Stimulated activated CD8-positive, alpha-beta memory T cell treated with anti-CD3 and anti-CD28 coated beads, Interleukin-4, amount 100 ng/mL, for 4 hours (primary cell): ENCODE results near the gene CLN5.
A peak's percentile ranks its signal among the peaks of the same experiment; 100 is the strongest.
"Not testable (repeated sequence)": the region's sequence is repeated elsewhere in the genome, so short reads cannot be mapped to it uniquely, and the experiment has no call there.

Experiments used
- DNase-seq, 2 donors: peaks; one replicate each; pipeline ENCODE4 v3.0.0-alpha.2; 2020; ENCODE audit warnings: low read depth in 2 of 2, low spot score in 1 of 2

Gene CLN5

GRCh38 chr13:76975863-76976262 lies 16.0 kb upstream of the CLN5 start:
- DNase-seq: no peak

DNA sequence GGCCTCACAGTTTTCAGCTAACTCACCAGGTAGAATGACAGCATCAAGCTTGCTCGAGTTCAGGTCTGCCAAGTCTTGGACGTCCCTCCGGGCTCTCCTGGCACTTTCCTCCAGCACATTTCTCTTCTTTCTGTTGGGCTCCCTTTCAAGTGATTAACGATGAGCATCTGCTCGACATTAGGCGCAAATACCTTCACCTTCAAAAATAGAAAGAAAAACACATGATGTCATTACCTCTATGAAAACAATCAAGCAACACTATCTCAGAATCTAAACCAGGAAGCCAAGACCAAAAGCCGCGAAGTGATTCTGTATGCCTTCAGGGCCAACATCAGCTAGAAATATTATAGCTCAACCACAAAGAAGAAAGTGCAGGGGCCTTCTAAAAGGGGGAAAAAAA lies 15.4 kb upstream of the CLN5 start:
- no peak for DNase-seq

- DNase-seq: no peak
Observed at GRCh38 chr13:76976929-76977328, 15.0 kb upstream of the CLN5 start.

GRCh38 chr13:76980075-76980718 lies 11.7 kb upstream of the CLN5 start:
- peak; percentile 59 to 80 for DNase-seq

DNA sequence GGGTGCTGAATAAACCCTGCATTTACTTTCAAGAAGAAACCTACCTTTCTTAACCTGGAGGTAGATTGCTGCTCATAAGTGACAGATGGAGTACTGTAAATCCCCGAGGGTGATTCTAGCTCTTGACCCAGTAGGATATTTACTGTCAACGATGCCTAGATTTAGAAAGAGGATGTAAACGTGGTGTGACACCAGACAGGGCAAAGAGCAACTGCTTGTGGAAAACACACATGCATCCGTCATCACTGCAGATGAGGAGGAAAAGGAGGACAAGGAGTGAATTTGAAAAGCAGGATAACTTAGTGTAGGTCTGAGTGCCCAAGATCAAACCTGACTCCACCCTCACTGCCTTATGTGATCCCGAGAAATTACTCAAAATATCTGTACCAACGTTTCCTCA lies 9.8 kb upstream of the CLN5 start:
- no peak for DNase-seq

DNA sequence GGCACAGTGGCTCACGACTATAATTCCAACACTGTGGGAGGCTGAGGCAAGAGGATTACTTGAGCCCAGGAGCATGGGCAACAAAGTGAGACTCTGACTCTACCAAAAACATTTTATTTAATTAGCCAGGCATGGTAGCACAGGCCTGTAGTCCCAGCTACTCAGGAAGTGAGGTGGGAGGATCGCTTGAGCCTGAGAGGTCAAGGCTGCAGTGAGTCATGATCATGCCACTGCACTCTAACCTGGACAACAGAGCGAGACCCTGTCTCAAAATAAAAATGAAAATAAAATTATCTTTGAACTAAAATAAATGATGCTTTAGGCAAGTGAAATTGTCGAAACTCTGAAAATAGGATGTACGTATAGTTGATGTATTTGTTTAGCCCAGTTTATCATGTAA lies 8.2 kb upstream of the CLN5 start:
- DNase-seq: no peak

DNA sequence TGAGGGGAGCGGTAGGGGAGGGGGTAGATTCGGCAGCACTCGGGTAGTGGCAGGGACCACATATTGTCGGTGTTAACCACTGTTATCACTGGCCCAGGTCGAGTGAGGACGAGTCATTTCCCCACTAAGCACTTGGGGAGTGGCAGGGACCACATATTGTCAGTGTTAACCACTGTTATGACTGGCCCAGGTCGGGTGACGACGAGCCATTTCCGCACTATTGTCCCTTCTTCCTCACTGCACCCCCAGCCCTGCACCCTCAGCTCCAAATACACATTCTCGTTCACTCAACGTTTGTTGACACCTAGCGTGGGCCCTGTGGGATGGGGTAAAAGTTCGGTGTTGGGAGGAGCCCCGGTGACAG lies 467 bp upstream of the CLN5 start:
- peak; percentile 48 to 63 for DNase-seq

DNA sequence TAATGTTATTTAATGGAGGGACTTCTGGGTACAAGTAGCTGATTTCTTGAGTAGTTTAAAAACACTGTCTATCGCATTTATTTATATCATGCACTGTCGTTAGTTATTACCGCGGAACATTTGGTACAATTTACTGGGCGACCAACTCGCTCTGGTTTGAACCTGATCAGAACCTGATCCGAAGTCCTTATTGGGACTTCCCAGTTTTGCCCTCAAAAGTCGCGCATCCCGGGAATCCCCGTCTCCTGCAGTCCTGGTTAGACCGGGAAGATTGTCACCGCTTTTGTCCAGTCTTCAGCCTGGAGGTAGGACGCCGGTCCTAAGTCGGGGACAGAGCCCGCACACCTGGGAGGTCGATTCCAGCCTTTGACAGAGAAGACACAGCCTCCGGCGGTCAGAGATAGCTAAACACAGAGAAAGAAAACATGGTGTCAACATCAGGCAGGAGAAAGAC lies 694 bp downstream of the CLN5 start:
- DNase-seq: no peak

- no peak for DNase-seq
Observed at GRCh38 chr13:76993021-76993420, 1.1 kb downstream of the CLN5 start.

- no peak for DNase-seq
Observed at GRCh38 chr13:76993473-76993872, 1.6 kb downstream of the CLN5 start.

DNA sequence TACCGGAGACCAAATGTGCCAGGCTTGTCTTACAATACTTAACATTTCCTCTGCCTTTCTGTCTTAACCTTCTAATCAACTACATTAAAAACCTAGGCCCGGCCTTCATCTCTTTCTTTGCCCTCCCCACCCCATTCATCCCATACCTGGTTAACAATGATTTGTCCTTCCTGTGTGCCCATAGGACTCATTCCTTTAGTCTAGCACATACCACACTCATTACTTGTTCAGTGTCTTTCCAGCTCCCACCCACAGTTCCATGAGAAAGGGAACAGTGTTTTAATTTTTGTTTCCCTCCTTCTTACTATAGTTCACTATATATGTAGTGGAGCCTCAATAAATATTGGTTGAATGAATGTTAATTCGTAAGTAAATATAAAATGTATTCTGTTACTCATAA lies 2.4 kb downstream of the CLN5 start:
- no peak for DNase-seq

DNA sequence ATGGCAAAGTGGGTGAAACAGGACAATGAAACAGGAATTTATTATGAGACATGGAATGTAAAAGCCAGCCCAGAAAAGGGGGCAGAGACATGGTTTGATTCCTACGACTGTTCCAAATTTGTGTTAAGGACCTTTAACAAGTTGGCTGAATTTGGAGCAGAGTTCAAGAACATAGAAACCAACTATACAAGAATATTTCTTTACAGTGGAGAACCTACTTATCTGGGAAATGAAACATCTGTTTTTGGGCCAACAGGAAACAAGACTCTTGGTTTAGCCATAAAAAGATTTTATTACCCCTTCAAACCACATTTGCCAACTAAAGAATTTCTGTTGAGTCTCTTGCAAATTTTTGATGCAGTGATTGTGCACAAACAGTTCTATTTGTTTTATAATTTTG lies 8.6 kb downstream of the CLN5 start:
- no peak for DNase-seq

DNA sequence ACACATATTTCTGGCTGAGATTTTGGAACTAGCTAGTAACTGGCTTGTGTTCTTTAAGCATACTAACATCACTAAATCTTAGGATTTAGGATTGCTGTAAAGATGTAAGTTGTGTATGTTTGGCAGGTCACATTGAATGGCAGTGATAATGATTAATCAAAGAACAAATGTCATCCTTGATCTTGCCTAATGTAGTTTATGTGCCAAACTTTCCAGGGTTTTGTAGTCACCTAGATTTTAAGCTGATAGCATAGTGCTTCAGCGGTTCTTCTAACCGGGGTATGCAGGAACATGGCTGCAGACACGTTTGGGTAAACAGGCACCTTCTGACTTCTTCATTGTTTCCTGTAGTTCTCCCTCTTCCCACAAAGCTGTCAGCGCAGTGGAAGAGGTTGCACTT lies 9.7 kb downstream of the CLN5 start:
- no peak for DNase-seq

GRCh38 chr13:77001963-77002587 lies 10.2 kb downstream of the CLN5 start:
- no peak for DNase-seq

GRCh38 chr13:77002590-77003190 lies 10.8 kb downstream of the CLN5 start:
- DNase-seq: no peak

- DNase-seq: not testable (repeated sequence)
Observed at GRCh38 chr13:77008337-77008736, 16.5 kb downstream of the CLN5 start.

GRCh38 chr13:77009011-77009410 lies 17.1 kb downstream of the CLN5 start:
- no peak for DNase-seq

DNA sequence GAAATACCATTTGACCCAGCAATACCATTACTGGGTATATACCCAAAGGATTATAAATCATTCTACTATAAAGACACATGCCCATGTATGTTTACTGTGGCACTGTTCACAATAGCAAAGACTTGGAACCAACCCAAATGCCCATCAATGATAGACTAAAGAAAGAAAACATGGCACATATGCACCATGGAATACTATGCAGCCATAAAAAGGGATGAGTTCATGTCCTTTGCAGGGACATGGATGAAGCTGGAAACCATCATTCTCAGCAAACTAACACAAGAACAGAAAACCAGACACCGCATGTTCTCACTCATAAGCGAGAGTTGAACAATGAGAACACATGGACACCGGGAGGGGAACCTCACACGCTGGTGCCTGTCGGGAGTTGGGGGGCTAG lies 17.8 kb downstream of the CLN5 start:
- DNase-seq: not testable (repeated sequence)

- no peak for DNase-seq
Observed at GRCh38 chr13:77013853-77014542, 22.1 kb downstream of the CLN5 start.

DNA sequence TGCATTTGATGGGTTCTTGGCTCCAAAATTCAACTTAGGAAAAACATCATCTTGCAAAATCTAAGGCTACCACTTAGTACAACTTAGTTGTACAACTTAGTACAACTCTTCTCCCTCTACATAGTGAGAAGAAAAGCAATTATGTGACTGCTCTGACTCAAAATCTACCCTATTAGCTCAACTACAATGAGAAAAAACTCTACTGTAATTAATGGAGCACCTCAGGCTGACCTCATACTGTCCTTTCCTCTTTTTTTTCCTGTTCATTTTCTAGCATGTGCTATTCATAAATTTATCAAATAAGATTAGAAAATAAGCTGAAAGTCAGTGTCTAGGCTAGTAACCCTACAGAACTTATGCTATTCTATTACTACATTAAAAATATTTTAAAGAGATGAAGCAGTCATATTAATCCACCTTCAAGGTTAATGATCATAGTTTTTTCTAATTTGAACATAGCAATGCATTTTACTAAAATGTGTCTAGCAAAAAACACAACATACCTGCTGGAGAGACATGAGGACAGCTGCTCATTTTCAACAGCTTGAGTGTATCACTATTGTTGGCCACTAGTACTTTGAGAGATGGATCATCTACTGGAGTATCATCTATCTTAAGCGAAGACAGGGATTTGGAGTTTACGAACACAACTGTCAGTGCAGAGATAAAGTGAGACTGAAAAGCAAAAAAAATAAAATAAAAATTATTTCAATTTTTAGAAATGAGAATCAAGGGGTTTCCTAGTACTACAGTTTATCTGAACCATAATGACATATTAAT lies 23.2 kb downstream of the CLN5 start:
- DNase-seq: no peak

DNA sequence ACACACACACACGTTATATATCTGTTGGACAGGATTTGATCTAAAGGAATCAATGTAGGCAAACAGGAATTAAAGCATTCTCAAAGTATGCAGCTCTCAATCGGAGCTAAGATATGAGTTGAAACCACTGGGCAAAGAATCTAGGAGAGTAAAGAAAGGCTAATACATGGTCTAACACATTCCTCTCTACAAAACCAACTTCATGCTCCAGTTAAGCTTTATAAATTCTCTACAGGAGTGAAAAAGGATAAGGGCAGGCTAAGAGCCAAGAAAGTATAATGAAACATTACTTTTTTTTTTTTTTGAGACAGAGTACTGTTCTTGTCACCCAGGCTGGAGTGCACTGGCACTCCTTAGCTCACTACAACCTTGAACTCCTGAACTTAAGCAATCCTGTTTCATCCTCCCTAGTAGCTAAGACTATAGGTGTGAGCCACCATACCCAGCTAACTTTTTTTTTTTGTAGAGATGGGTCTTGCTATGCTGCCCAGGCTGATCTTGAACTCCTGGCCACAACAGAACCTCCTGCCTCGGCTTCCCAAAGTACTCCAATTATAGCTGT lies 24.5 kb downstream of the CLN5 start:
- DNase-seq: no peak
